HL-60/S4 treated with retinoic acid at 250 ng/mL for 4 days and 3 days (cell line): ENCODE data around the gene SLC25A28.

ENCODE experiments used
- in situ Hi-C: fragments of 300-500 bp; cut with MboI; formaldehyde crosslinking; loops from 2 replicates; pipeline ENCODE4 v1.7.0; 2022; ENCODE audit warnings: low sequenced_read_pairs

Gene SLC25A28, protein sequence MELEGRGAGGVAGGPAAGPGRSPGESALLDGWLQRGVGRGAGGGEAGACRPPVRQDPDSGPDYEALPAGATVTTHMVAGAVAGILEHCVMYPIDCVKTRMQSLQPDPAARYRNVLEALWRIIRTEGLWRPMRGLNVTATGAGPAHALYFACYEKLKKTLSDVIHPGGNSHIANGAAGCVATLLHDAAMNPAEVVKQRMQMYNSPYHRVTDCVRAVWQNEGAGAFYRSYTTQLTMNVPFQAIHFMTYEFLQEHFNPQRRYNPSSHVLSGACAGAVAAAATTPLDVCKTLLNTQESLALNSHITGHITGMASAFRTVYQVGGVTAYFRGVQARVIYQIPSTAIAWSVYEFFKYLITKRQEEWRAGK

DNA sequence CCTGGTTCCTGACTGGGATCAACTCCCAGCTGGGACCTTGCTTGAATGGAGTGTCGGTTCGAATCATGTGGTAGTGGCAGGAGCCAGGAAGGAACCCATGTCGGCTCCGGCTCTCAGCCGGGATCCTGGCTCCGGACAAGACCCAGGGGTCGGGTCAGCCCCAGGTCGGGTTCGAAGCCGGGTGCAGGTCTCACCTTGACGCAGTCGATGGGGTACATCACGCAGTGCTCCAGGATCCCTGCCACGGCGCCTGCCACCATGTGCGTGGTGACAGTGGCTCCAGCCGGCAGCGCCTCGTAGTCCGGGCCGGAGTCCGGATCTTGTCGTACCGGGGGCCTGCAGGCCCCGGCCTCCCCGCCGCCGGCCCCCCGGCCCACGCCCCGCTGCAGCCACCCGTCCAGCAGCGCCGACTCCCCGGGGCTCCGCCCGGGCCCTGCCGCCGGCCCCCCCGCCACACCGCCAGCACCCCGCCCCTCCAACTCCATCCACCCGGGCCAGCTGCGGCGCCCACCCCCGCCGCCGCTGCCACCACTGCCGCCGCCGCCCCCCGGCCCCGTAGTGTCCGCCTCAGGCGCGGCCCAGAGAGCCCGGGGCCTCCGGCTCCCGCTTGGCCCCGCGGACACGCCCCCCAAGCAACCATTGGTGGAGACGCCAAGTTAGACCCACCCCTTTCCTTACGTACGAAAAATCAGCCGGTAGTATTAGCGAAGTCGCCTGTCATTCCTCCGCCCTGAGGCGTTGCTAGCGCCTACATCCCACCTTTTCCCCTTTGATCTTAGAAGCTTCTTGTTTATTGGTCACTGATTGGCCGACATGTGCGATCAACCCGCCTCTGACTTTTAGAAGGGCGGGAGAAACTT, at the start of gene SLC25A28:
TSS of gene SLC25A28 (minus strand) at position 589 of the 860 bp plus-strand sequence. CDS start at position 485, 104 bp downstream.
- in situ Hi-C loops, result no loop called here

DNA sequence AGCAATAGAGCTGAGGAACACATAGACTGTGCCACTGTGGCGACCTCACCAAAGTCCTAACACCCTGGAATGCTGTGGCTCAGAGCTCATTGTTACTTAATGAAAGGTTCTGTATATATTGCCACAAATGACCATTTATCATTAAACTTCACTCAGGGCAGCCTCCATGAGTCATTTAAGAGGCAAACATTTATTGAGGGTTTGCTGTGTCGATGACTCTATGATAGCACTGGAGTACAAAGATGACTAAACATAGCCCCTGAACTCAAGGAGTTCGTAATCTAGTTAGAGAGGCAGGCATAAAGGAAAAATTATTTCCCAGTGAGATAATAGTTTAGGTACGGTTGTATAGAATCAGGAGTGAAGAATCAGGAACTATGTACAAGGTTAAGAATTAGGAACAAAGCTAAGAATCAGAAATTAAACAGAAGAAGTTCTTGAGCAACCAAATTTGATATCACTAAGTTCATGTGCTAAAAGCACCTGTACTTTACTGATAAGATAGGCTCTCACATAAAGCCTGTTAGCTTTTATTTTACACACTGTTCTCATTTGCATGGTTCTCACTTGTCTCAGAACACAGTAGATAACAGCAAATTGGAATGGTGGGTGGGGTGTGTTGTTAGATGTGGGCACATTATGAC, 47.0 kb upstream of the SLC25A28 start:
- in situ Hi-C loops, result no loop called here

DNA sequence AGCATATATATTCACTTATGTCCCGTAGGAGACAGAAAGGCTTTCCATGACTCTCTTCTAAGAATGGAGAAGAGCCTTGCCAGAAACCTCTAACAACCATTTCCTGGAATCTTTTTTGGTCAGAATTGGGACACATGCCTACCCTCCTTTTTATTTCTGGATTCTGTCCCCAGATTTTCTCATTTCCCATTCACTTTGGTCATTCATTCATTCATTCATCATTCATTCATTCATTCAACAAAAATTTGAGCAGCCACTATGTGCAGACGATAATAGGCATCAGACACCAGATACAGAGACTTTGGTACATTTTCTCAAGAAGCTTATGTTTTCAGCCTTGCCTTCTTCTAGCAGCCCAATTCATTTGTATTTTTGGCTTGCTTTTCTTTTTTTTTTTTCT, 45.1 kb upstream of the SLC25A28 start:
- in situ Hi-C loops, result no loop called here

DNA sequence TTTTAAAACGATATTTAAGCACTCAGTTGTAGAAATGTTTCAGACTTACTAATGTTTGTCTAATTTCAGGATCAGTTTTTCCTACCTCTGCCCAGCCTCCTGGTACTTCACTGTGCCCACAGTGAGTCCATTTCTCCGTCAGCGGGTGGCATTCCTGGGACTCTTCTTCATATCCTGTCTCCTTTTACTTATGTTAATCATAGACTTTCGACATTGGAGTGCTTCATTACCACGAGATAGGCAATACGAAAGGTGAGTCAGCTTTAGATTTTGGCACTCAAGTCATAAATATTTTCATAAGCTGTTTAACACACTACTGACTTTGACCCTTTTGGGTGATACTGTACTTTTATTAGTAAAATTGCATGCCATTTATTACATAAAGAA, 41.1 kb upstream of the SLC25A28 start:
- in situ Hi-C loops, result no loop called here

DNA sequence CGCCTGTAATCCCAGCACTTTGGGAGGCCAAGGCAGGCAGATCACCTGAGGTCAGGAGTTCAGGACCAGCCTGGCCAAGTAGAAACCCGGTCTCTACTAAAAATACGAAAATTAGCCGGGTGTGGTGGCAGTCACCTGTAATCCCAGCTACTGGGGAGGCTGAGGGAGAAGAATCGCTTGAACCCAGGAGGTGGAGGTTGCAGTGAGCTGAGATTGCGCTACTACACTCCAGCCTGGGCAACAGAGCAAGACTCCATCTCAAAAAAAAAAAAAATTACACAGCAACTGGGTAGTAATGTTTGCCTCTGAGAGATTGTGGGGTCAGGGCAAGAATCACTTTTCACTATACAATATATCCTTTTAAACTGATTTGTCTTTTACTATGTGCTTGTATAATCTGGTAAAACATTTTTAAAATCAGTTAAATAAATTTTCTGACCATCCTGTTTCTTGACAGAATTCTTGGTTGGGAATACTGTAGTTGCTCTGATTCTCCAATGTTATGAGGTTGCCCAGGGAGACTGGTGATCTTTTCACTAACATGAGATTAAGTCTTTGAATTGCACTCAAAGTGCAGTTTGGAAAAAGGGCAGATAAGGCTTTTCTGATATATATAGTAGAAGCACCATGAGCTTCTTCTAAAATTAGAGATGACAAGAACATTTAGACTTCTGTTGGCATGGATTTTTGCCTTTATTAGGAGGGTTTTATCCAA, 40.6 kb upstream of the SLC25A28 start:
- in situ Hi-C loops, result no loop called here

DNA sequence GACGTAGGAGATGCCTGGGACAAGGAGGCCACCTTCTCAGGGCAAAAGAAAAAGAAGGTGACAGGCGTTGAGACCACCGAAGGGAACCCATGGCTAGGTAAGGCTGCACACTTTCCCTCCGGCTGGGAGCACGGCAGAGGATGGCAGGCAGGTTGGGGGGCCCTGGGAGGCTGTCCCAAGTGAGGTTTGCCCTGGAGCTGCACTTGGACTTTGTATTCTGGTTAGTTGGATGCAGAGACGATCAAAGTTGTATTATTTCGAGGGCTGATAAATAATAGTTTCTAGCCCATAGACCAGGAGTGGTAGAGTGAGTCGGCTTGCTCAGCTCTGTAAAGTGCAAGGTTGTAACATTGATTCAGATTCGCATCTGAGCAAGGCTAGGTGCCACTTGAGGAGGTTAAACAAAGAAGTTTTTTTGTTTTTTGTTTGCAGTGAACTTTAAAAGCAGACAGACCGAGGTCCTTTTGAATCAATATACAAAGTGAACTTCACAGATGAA, 39.7 kb upstream of the SLC25A28 start:
- in situ Hi-C loops, result no loop called here

DNA sequence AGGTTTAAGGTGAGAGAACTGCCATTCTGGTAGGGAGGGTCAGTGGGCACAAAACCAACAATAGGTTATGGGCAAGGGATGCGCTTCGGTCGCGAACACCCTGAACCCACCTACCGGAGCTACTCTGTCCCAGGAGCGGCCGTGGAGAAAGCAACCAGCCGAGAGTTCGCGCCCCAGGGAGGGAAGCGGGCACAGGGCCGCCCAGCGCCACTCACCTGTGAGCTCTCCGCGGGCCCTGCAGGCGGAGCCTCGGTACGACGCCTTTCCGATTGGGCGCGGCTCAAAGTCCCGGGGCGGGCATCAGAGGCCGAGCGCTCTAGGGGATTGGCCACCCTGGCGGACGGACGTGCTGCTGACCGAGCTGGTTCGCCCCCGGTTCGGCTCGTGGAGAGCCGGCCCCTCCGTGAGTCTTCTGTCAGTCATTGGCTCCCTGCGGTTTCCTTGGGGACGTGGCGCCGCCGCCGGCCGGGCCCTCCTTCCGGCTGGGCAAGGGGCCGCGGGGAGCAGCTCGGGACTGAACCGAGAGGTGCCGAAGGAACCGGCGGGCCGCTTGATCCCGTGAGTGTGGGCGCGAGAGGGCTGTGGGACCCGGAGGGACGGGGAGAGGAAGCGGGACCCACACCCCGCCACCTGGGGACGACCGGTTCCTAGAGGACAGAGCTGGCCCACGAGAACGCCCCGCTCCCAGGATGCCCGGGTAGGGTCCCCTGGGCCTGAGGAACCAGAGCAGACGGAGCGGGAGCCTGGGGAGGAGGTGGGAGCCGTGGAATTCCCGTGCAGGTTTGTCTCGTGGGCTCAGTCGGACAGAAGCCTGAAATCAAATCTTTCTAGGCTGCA, 39.0 kb upstream of the SLC25A28 start, which contains the start of gene ENTPD7:
TSS of gene ENTPD7 (plus strand) at position 479 of the 837 bp plus-strand sequence. CDS start 448 bp downstream, outside the sequence.
- in situ Hi-C loops, result no loop called here

DNA sequence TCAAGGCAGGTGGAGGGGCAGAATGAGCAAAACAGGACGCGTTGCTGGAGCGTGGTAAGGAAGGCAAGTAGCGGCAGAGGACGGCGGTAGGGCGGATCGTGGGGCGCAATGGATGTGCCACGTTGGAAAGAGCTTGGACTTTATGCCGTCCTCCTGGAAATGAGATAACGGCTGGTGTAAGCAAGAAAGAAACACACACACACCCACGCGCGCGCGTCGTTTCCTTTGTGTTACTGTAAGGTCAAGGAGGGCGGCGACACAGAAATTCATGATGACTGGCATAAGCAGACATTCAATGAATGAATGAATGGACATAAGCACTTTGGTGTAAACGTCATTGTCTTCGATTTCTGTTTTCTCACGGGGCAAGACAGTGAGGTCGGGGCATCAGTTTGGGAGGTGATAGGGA, 38.4 kb upstream of the SLC25A28 start:
- in situ Hi-C loops, result no loop called here

DNA sequence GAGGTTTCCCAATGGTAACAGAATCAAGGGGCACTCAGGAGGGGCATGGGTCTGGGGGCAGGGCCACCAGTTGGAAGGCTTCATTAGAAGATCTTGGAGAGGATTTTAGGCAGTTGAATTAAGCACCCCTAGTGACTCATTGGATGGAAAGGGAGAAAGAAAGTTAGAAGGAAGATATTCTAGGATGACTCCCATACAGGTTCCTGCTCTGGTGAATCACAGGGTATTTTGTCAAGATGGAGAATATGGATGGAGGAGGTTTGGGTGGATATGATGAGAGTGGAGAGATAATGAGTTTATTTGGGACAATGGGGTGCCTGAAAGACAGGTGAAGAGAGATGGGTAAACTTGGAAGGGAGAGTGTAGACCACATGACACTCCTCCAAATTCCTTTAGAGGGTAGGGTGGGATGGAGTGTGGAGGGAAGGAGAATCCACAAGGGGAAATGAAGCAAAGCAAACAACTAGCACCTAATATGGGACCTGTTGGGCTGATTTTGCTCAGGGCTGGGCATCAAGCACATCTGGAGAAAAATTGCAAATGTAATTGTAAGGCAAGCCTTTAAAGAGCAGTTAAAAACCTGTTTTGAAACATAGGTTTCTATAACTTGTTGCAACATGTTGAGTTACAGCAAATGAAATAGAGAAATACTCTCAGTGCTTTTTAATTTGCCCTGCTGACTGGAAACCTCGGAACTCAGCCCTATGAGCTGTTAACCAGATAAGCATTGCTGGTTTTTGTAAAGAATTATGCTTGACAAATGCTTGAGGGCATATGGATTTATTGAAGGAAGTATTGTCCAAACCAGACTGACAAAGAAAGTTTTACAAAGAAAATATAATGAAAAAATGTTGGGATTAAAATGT, 36.2 kb upstream of the SLC25A28 start:
- in situ Hi-C loops, result no loop called here

DNA sequence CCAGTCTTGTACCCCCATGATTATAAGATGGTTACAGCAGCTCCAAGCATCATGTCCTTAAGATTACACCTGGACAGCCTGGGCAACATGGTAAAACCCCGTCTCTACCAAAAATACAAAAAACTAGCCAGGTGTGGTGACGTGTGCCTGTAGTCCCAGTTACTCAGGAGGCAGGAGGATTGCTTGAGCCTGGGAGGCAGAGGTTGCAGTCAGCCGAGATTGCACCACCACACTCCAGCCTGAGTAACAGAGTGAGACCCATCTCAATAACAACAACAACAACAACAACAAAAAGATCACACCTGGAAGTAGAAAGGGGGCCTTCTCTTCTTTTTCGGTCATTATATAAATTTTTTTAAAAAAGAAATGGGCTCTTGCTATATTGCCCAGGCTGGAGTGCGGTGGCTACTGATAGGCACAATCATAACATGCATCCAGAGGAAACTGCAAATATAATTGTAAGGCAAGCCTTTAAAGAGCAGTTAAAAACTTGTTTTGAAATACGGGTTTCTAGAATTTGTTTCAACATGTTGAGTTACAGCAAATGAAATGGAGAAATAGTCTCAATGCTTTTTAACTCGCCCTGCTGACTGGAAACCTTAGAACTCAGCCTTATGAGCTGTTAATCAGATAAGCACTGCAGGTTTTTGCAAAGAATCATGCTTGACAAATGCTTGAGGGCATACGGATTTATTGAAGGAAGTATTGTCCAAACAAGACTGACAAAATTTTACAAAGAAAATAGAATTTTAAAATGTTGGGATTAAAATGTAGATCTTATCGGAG, 34.3 kb upstream of the SLC25A28 start:
- in situ Hi-C loops, result no loop called here

DNA sequence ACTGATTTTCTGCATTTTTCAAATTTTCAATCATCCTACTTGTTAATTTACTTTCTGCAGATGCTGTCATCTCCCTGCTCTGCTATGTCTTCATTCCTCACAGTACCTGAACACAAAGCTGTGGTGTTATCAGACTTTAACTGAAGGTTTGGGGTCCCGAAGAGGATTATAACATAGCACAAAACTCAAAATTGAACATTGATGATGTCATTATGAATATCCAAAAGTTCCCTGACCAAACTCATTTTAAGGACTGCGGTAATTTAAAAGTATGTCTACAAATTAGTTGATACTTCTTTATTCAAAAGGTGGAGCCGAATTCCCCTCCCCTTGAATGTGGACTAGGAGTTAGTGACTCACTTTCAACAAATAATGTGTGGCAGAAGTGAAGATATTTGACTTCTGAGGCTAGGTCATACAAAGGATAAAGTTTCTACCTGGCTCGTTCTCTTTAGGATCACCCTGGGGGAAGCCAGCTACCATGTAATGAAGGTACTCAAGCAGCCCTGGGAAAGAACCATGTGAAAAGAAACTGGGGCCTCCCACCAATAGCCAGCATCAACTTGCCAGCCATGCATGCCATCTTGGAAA, 32.7 kb upstream of the SLC25A28 start:
- in situ Hi-C loops, result no loop called here

DNA sequence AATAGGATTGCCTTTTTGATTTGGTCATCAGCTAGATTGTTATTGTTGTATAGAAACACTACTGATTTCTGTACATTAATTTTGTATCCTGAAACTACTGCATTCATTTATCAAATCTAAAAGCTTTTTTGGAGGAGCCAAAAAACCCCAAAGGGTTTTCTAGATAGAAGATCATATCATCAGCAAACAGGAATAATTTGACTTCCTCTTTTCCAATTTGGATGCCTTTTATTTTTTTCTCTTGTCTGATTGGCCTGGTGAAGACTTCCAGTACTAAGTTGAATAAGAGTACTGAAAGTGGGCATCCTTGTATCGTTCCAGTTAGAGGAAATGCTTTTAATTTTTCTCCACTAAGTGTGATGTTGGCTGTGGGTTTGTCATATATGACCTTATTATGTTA, 28.5 kb upstream of the SLC25A28 start:
- in situ Hi-C loops, result no loop called here

DNA sequence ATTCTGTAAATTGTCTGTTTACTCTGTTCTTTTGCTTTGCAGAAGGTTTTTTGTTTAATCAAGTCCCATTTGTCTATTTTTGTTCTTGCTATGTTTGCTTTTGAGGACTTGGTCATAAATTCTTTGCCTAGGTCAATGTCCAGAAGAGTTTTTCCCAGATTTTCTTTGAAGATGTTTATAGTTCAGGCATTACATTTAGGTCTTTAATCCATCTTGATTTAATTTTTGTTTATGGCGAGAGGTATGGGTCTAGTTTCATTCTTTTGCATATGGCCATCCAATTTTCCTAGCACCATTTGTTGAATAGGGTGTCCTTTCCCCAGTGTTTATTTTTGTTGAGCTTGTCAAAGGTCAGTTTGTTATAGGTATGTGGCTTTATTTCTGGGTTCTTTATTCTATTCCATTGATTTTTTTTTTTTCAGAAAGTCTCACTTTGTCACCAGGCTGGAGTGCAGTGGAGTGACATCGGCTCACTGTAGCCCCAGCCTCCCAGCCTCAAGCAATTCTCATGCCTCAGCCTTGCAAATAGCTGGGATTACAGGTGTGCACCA, 27.4 kb upstream of the SLC25A28 start:
- in situ Hi-C loops, result no loop called here

DNA sequence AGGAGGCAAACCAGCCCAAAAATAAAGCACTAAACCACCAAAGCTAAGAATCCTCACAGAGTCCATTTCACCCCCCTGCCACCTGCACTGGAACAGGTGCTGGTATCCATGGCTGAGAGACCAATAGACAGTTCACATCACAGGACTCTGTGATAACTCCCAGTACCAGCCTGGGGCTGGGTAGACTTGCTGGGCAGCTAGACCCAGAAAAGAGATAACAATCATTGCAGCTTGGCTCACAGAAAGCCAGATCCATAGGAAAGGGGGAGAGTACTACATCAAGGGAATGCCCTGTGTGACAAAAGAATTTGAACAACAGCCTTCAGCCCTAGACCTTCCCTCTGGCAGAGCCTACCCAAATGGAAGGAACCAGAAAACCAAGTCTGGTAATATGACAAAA, 13.6 kb upstream of the SLC25A28 start:
- in situ Hi-C loops, result no loop called here

DNA sequence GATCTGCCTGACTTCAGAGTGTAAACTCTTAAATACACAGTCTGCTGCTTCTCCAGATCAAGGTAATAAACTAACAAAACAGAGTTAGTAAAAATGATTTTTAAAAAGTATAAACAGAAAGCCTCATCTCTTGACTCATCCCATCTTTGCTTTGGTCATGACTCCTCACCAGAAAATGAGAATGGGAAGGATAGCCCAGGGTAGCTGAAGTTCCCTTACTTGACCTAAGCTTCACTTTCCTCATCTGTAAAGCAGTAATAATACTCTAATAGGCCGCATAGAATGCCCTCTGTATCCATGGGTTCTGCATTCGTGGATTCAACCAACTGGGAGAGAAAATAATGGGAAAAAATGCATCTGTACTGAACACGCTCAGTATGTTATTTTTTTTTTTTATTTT, 11.3 kb upstream of the SLC25A28 start:
- in situ Hi-C loops, result no loop called here

DNA sequence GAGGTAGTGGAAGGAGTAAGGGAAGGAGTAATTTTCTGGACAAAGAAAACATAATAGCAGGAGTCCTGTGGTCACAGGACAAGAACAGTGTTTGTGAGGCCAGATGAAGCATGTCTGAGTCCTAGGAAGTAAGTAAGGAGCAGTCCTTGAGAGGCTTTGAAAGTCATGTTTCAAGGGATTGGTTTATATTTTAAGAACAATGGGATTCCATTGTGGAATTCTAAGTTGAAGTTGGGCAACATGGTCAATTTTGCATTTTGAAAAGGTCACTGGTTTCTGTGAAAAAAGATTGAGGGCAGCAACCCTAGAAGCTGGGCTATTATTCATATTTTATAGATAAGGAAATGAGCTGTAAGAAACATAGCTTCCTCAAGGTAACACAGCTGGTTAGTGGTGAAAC, 10.8 kb upstream of the SLC25A28 start:
- in situ Hi-C loops, result no loop called here

DNA sequence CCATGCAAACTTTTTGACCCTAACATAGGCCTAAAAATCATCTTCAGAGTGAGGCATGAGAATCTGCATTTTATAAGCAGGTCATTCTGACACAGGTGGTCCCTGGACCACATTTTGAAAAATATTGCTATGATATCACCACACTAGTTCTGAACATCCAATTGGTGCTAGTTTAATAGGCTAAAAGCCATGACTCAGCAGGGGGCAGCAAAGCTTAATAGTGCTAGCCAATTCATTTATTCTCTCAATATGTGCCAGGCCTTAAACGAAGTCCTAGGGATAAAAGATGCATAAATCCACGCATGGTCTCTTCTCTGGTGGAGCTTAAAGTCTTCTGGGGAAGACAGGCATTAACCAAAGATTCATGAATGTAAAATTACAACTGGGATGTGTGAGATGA, 10.2 kb upstream of the SLC25A28 start:
- in situ Hi-C loops, result no loop called here
